ENCODE measurements around the gene MLST8. TPM values are rescaled to one million over a fixed set of nuclear protein-coding genes. Genes with fewer than 3 reads are reported as not detected.

The MLST8 gene
- polyA plus RNA-seq, 3 donors, result 29.9 to 54.3 (median 30.5) TPM

- Mint-ChIP-seq H3K9me3 (peaks cover 0 to 8% (median 0%) of the 10 kb centered on the region in 7 donors), H3K36me3 (no peaks in the 10 kb centered on the region), H3K4me3 (no peak overlapping the region), H3K27ac (no peak overlapping the region), H3K27me3 (ENCODE audit: low read depth in 3 of 3) (peaks cover 24 to 30% (median 28%) of the 10 kb centered on the region in 3 donors), H3K4me1 (peaks cover 4% of the 10 kb centered on the region)
- Histone ChIP-seq H4K20me1 (ENCODE audit: insufficient read depth, low read length) (no peaks in the 10 kb centered on the region), H3K4me2 (replicated peaks; ENCODE audit: extremely low read depth, low read length, poor library complexity, severe bottlenecking) (no peak overlapping the region), H3K4me1 (ENCODE audit: control insufficient read depth in 1 of 2, insufficient read depth in 2 of 2, low read length in 2 of 2) (no peaks in the 10 kb centered on the region), H3K9me3 (replicated peaks in 1 of 2; ENCODE audit: control insufficient read depth in 1 of 2, insufficient read depth in 1 of 2, low read length in 2 of 2) (no peaks in the 10 kb centered on the region), H3K27ac (ENCODE audit: low read depth in 1 of 2, low read length in 2 of 2) (no peak overlapping the region), H3K36me3 (replicated peaks in 1 of 2; ENCODE audit: control insufficient read depth in 1 of 2, insufficient read depth in 2 of 2, low read length in 2 of 2) (no peaks in the 10 kb centered on the region), H3K27me3 (ENCODE audit: control insufficient read depth in 2 of 2, insufficient read depth in 2 of 2, low read length in 2 of 2) (peaks cover 9 to 19% of the 10 kb centered on the region in 2 donors), H3K9ac (ENCODE audit: insufficient read depth, low read length, poor library complexity, severe bottlenecking) (no peak overlapping the region), H3K79me2 (ENCODE audit: insufficient read depth, low read length) (no peaks in the 10 kb centered on the region), H2AFZ (ENCODE audit: insufficient read depth, low read depth, low read length, poor library complexity, severe bottlenecking) (no peak overlapping the region), H3K4me3 (replicated peaks in 1 of 3; ENCODE audit: low read depth in 2 of 3, low read length in 3 of 3) (no peak overlapping the region)
- no peak for TF ChIP-seq CTCF (IDR thresholded peaks at IDR 0.05)
- no peak for DNase-seq
- 94% methylated on average over 23 of the region's 24 CpGs for WGBS (ENCODE audit: insufficient coverage)
- intact Hi-C loops (cut with micrococcal nuclease), result no loop called here
Measured at GRCh38 chr16:2190002-2190658, 15.1 kb upstream of the MLST8 start.

GRCh38 chr16:2190659-2191445 is 14.4 kb upstream of the MLST8 start:
- intact Hi-C loops (cut with micrococcal nuclease), result no loop called here
- Mint-ChIP-seq H3K4me3 (no peak overlapping the region), H3K36me3 (no peaks in the 10 kb centered on the region), H3K4me1 (peaks cover 4% of the 10 kb centered on the region), H3K27ac (no peak overlapping the region), H3K9me3 (peaks cover 0 to 10% (median 0%) of the 10 kb centered on the region in 7 donors), H3K27me3 (ENCODE audit: low read depth in 3 of 3) (peaks cover 29 to 37% (median 35%) of the 10 kb centered on the region in 3 donors)
- no peak overlapping the region for H2AFZ ChIP-seq (ENCODE audit: insufficient read depth, low read depth, low read length, poor library complexity, severe bottlenecking)
- no peak overlapping the region for H3K9ac ChIP-seq (ENCODE audit: insufficient read depth, low read length, poor library complexity, severe bottlenecking)
- peaks cover 3 to 4% of the 10 kb centered on the region in 2 donors for H3K4me1 ChIP-seq (ENCODE audit: control insufficient read depth in 1 of 2, insufficient read depth in 2 of 2, low read length in 2 of 2)
- H3K9me3 ChIP-seq (replicated peaks in 1 of 2; ENCODE audit: control insufficient read depth in 1 of 2, insufficient read depth in 1 of 2, low read length in 2 of 2), result no peaks in the 10 kb centered on the region
- no peak overlapping the region for H3K4me2 ChIP-seq (replicated peaks; ENCODE audit: extremely low read depth, low read length, poor library complexity, severe bottlenecking)
- no peak for TF ChIP-seq CTCF (IDR thresholded peaks at IDR 0.05)
- WGBS (ENCODE audit: insufficient coverage), result 91% methylated on average over 23 of the region's 25 CpGs
- no peaks in the 10 kb centered on the region for H4K20me1 ChIP-seq (ENCODE audit: insufficient read depth, low read length)
- H3K27me3 ChIP-seq (ENCODE audit: control insufficient read depth in 2 of 2, insufficient read depth in 2 of 2, low read length in 2 of 2), result peaks cover 16 to 26% of the 10 kb centered on the region in 2 donors
- H3K27ac ChIP-seq (ENCODE audit: low read depth in 1 of 2, low read length in 2 of 2), result no peak overlapping the region
- DNase-seq, result no peak
- no peak overlapping the region for H3K4me3 ChIP-seq (replicated peaks in 1 of 3; ENCODE audit: low read depth in 2 of 3, low read length in 3 of 3)
- no peaks in the 10 kb centered on the region for H3K36me3 ChIP-seq (replicated peaks in 1 of 2; ENCODE audit: control insufficient read depth in 1 of 2, insufficient read depth in 2 of 2, low read length in 2 of 2)
- H3K79me2 ChIP-seq (ENCODE audit: insufficient read depth, low read length), result no peaks in the 10 kb centered on the region

All from CD14-positive monocyte (primary cell).